HepG2 (cell line): ENCODE results near the gene MYO5A. TPM values are rescaled to one million over a fixed set of nuclear protein-coding genes. Genes with fewer than 3 reads are reported as not detected.
A peak's percentile ranks its signal among the peaks of the same experiment; 100 is the strongest.

ENCODE experiments used
- AKAP8 ChIP-seq: sonication (generic); formaldehyde crosslinking; IDR thresholded peaks from 2 replicates; pipeline ENCODE4 v1.5.1; 2020; ENCODE audit warnings: mild to moderate bottlenecking, missing genetic modification reagents
- ATAD3A ChIP-seq: sonication (generic); formaldehyde crosslinking; IDR thresholded peaks from 2 replicates; pipeline ENCODE4 v1.4.0; 2020; ENCODE audit warnings: missing genetic modification reagents
- GPN1 ChIP-seq: sonication (generic); formaldehyde crosslinking; IDR thresholded peaks from 2 replicates; pipeline ENCODE4 v1.5.1; 2020; ENCODE audit warnings: missing genetic modification reagents, borderline replicate concordance
- KMT2A ChIP-seq: sonication (generic); formaldehyde crosslinking; IDR thresholded peaks from 2 replicates; pipeline ENCODE4 v1.4.0; 2020; ENCODE audit warnings: missing genetic modification reagents
- MTA1 ChIP-seq: sonication (generic); formaldehyde crosslinking; IDR thresholded peaks from 2 replicates; pipeline ENCODE4 v1.4.0; 2020; ENCODE audit warnings: missing genetic modification reagents, mild to moderate bottlenecking, borderline replicate concordance
- TGIF2 ChIP-seq: IDR thresholded peaks from 2 replicates; pipeline ENCODE4 v1.6.1; 2016; ENCODE audit warnings: control low read depth, missing compliant biosample characterization
- ZNF143 ChIP-seq: sonication (generic); formaldehyde crosslinking; IDR thresholded peaks from 2 replicates; pipeline ENCODE4 v1.4.0; 2020; ENCODE audit warnings: missing genetic modification reagents
- ZNF577 ChIP-seq: sonication (generic); formaldehyde crosslinking; IDR thresholded peaks from 2 replicates; pipeline ENCODE4 v1.4.0; 2020; ENCODE audit warnings: mild to moderate bottlenecking, low read depth, missing genetic modification reagents, borderline replicate concordance
- ZSCAN30 ChIP-seq: sonication (generic); formaldehyde crosslinking; IDR thresholded peaks from 2 replicates; pipeline ENCODE4 v1.5.0; 2020; ENCODE audit warnings: mild to moderate bottlenecking, missing genetic modification reagents
- polyA plus RNA-seq, 8 experiments: library from polyadenylated mRNA; depleted of rRNA in 3 of 8; stranded (reverse) in 7 of 8; unstranded in 1 of 8; fragments of >200 nt; fragmentation: Illumina TruSeq in 4 of 8; extraction: Trizol in 4 of 8; gene quantifications; 2 replicates each; pipeline versions ENCODE4 v1.2.1 to v1.2.3, GENCODE V29; 2011 to 2016; ENCODE audit warnings: low read depth in 4 of 8, missing spikeins in 1 of 8, mixed read lengths in 1 of 8; ENCODE audit not compliant: insufficient read depth in 1 of 8
- total RNA-seq, 5 experiments: library from RNA; depleted of rRNA; stranded (reverse); fragments of >200 nt; fragmentation: Illumina TruSeq; extraction: Trizol; gene quantifications; 2 replicates each; pipeline ENCODE4 v1.2.3, GENCODE V29; 2016; ENCODE audit warnings: low read depth in 1 of 5
- TF ChIP-seq, protein P1 (sequence below): sonication (generic); formaldehyde crosslinking; IDR thresholded peaks from one replicate; pipeline ENCODE4 v1.5.1; 2020; ENCODE audit warnings: mild to moderate bottlenecking, missing genetic modification reagents; ENCODE audit errors: not compliant biosample characterization
- TF ChIP-seq, protein P2 (sequence below): sonication (generic); formaldehyde crosslinking; IDR thresholded peaks from 2 replicates; pipeline ENCODE4 v1.5.1; 2020; ENCODE audit warnings: mild to moderate bottlenecking, missing genetic modification reagents, moderate library complexity
- TF ChIP-seq, protein P3 (sequence below): sonication (generic); formaldehyde crosslinking; IDR thresholded peaks from 2 replicates; pipeline ENCODE4 v1.4.0; 2020; ENCODE audit warnings: mild to moderate bottlenecking, missing genetic modification reagents

MYO5A gene
- total and polyA plus RNA-seq, 2 of the 13 experiments (the other 11 are each of a cell fraction or from before 2014, with no cell fraction given) = 2.8 to 4.8 TPM

DNA sequence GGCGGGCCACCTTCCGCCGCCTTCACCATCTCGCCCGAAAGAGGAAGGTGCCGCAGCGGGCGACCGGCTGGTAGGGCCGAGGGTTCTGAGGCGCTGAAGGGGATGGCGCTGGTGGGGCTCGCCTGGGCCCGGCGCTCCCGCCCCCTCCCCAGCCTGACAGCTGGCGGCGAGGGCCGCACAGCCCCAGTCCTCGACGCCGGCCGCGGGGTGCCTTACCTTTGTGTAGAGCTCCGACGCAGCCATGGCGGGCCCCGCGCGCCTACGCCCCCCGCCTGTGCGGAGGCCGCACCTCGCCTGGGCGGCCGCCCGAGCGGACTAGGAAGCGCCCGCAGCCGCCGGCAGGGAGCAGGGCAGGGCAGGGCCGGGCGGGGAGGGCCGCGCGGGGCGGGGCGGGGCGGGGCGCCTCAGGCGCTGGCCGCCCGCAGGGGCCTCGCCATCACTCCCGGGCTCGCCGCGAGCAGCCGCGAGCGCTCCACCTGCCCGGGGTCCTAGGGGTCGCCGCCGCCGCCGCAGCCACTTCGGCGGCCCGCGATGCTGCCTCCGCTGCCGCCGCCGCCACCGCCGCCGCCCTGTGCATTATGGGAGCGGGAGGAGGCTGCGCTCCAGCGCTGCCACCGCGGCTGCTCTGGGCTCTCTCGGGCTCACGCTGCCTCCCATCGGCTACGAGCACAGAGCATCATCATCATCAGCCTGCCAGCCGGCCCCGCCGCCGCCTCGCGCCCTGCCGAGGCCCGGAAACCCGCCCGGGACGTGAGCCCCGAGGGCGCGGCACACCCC is at the start of gene MYO5A (continued):
- TF ChIP-seq, protein P1, sequence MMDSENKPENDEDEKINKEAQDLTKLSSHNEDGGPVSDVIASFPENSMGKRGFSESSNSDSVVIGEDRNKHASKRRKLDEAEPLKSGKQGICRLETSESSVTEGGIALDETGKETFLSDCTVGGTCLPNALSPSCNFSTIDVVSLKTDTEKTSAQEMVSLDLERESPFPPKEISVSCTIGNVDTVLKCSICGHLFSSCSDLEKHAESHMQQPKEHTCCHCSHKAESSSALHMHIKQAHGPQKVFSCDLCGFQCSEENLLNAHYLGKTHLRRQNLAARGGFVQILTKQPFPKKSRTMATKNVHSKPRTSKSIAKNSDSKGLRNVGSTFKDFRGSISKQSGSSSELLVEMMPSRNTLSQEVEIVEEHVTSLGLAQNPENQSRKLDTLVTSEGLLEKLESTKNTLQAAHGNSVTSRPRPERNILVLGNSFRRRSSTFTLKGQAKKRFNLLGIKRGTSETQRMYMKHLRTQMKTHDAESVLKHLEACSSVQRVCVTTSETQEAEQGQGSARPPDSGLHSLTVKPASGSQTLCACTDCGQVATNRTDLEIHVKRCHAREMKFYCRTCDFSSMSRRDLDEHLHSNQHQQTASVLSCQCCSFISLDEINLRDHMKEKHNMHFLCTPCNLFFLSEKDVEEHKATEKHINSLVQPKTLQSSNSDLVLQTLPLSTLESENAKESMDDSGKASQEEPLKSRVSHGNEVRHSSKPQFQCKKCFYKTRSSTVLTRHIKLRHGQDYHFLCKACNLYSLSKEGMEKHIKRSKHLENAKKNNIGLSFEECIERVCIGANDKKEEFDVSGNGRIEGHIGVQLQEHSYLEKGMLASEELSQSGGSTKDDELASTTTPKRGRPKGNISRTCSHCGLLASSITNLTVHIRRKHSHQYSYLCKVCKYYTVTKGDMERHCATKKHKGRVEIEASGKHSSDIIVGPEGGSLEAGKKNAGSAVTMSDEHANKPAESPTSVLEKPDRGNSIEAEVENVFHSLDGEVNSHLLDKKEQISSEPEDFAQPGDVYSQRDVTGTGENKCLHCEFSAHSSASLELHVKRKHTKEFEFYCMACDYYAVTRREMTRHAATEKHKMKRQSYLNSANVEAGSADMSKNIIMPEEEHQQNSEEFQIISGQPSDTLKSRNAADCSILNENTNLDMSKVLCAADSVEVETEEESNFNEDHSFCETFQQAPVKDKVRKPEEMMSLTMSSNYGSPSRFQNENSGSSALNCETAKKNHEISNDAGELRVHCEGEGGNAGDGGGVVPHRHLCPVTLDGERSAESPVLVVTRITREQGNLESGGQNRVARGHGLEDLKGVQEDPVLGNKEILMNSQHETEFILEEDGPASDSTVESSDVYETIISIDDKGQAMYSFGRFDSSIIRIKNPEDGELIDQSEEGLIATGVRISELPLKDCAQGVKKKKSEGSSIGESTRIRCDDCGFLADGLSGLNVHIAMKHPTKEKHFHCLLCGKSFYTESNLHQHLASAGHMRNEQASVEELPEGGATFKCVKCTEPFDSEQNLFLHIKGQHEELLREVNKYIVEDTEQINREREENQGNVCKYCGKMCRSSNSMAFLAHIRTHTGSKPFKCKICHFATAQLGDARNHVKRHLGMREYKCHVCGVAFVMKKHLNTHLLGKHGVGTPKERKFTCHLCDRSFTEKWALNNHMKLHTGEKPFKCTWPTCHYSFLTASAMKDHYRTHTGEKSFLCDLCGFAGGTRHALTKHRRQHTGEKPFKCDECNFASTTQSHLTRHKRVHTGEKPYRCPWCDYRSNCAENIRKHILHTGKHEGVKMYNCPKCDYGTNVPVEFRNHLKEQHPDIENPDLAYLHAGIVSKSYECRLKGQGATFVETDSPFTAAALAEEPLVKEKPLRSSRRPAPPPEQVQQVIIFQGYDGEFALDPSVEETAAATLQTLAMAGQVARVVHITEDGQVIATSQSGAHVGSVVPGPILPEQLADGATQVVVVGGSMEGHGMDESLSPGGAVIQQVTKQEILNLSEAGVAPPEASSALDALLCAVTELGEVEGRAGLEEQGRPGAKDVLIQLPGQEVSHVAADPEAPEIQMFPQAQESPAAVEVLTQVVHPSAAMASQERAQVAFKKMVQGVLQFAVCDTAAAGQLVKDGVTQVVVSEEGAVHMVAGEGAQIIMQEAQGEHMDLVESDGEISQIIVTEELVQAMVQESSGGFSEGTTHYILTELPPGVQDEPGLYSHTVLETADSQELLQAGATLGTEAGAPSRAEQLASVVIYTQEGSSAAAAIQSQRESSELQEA (CRISPR knock-in tag) = no peak
- TF ChIP-seq GPN1 (CRISPR knock-in tag) = 0 out of 2 replicates have a peak, but pooled peaks have one; percentile 29
- peak; percentile 25; the same call in 1 of the 2 replicates for TF ChIP-seq MTA1 (CRISPR knock-in tag)
- peak; percentile 25; the same call in 1 of the 2 replicates for TF ChIP-seq KMT2A (CRISPR knock-in tag)
- TF ChIP-seq ZNF577 (CRISPR knock-in tag) = no peak
- TF ChIP-seq ZSCAN30 (CRISPR knock-in tag) = no peak
- TF ChIP-seq, protein P2, sequence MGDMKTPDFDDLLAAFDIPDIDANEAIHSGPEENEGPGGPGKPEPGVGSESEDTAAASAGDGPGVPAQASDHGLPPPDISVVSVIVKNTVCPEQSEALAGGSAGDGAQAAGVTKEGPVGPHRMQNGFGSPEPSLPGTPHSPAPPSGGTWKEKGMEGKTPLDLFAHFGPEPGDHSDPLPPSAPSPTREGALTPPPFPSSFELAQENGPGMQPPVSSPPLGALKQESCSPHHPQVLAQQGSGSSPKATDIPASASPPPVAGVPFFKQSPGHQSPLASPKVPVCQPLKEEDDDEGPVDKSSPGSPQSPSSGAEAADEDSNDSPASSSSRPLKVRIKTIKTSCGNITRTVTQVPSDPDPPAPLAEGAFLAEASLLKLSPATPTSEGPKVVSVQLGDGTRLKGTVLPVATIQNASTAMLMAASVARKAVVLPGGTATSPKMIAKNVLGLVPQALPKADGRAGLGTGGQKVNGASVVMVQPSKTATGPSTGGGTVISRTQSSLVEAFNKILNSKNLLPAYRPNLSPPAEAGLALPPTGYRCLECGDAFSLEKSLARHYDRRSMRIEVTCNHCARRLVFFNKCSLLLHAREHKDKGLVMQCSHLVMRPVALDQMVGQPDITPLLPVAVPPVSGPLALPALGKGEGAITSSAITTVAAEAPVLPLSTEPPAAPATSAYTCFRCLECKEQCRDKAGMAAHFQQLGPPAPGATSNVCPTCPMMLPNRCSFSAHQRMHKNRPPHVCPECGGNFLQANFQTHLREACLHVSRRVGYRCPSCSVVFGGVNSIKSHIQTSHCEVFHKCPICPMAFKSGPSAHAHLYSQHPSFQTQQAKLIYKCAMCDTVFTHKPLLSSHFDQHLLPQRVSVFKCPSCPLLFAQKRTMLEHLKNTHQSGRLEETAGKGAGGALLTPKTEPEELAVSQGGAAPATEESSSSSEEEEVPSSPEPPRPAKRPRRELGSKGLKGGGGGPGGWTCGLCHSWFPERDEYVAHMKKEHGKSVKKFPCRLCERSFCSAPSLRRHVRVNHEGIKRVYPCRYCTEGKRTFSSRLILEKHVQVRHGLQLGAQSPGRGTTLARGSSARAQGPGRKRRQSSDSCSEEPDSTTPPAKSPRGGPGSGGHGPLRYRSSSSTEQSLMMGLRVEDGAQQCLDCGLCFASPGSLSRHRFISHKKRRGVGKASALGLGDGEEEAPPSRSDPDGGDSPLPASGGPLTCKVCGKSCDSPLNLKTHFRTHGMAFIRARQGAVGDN (CRISPR knock-in tag) = peak; percentile 81
- TF ChIP-seq, protein P3, sequence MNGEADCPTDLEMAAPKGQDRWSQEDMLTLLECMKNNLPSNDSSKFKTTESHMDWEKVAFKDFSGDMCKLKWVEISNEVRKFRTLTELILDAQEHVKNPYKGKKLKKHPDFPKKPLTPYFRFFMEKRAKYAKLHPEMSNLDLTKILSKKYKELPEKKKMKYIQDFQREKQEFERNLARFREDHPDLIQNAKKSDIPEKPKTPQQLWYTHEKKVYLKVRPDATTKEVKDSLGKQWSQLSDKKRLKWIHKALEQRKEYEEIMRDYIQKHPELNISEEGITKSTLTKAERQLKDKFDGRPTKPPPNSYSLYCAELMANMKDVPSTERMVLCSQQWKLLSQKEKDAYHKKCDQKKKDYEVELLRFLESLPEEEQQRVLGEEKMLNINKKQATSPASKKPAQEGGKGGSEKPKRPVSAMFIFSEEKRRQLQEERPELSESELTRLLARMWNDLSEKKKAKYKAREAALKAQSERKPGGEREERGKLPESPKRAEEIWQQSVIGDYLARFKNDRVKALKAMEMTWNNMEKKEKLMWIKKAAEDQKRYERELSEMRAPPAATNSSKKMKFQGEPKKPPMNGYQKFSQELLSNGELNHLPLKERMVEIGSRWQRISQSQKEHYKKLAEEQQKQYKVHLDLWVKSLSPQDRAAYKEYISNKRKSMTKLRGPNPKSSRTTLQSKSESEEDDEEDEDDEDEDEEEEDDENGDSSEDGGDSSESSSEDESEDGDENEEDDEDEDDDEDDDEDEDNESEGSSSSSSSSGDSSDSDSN (CRISPR knock-in tag) = peak; percentile 58; the same call in 1 of the 2 replicates
- peak; percentile 77 for TF ChIP-seq ZNF143
- 0 out of 2 replicates have a peak, but pooled peaks have one; percentile 29 for TF ChIP-seq TGIF2
- TF ChIP-seq AKAP8 (CRISPR knock-in tag) = no peak
- no peak for TF ChIP-seq ATAD3A (CRISPR knock-in tag)
